DND-41 (cell line): ENCODE data around the gene TMCO5A.

ENCODE experiments used
- ATAC-seq: fragments of 200-7000 bp; cut with Tn5 transposase; 3 replicates; pipeline ENCODE4 v1.9.1; 2021; ENCODE audit warnings: low read depth; ENCODE audit not compliant: insufficient read depth
- DNase-seq: peaks from one replicate; pipeline ENCODE4 v3.0.0-alpha.2; 2020
- H2AFZ ChIP-seq: 2 replicates; pipeline ENCODE4 v1.6.0; 2012; ENCODE audit warnings: low read depth, low read length
- H3K27ac ChIP-seq: 2 replicates; pipeline ENCODE4 v1.5.1; 2012; ENCODE audit warnings: low read length, inconsistent platforms
- H3K27me3 ChIP-seq: fragments of 200-600 bp; sonication (generic); 2 replicates; pipeline ENCODE4 v1.6.0; 2012; ENCODE audit warnings: low read length, mild to moderate bottlenecking, inconsistent platforms; ENCODE audit not compliant: insufficient read depth, poor library complexity
- H3K36me3 ChIP-seq: 2 replicates; pipeline ENCODE4 v1.5.1; 2012; ENCODE audit warnings: low read length, inconsistent platforms; ENCODE audit not compliant: insufficient read depth
- H3K4me1 ChIP-seq: 2 replicates; pipeline ENCODE4 v1.5.1; 2012; ENCODE audit warnings: mild to moderate bottlenecking, low read length; ENCODE audit not compliant: insufficient read depth
- H3K4me2 ChIP-seq: 2 replicates; pipeline ENCODE4 v1.6.0; 2012; ENCODE audit warnings: mild to moderate bottlenecking, moderate library complexity, low read length, inconsistent platforms; ENCODE audit not compliant: insufficient read depth
- H3K4me3 ChIP-seq, 2 experiments: fragments of 200-600 bp in 1 of 2; shearing (Covaris generic) in 1 of 2; 2 replicates each; pipeline ENCODE4 v1.5.1; 2012 to 2016; ENCODE audit warnings: inconsistent platforms in 2 of 2, low read length in 2 of 2, mild to moderate bottlenecking in 2 of 2, low read depth in 1 of 2, moderate library complexity in 1 of 2
- H3K79me2 ChIP-seq: 2 replicates; pipeline ENCODE4 v1.6.0; 2012; ENCODE audit warnings: low read length, inconsistent platforms; ENCODE audit not compliant: insufficient read depth
- H3K9ac ChIP-seq: 2 replicates; pipeline ENCODE4 v1.6.0; 2012; ENCODE audit warnings: low read depth, mild to moderate bottlenecking, inconsistent platforms, low read length, moderate library complexity
- H3K9me3 ChIP-seq: 2 replicates; pipeline ENCODE4 v1.5.1; 2012; ENCODE audit warnings: low read length, moderate library complexity, mild to moderate bottlenecking, inconsistent platforms; ENCODE audit not compliant: insufficient read depth, severe bottlenecking
- H4K20me1 ChIP-seq: 2 replicates; pipeline ENCODE4 v1.6.0; 2012; ENCODE audit warnings: low read length; ENCODE audit not compliant: insufficient read depth
- CTCF ChIP-seq: IDR thresholded peaks from 2 replicates; pipeline ENCODE4 v1.5.1; 2012; ENCODE audit warnings: borderline replicate concordance, low read length, moderate library complexity, mild to moderate bottlenecking; ENCODE audit not compliant: poor library complexity, severe bottlenecking; ENCODE audit errors: extremely low read depth
- EZH2 ChIP-seq: IDR thresholded peaks from 3 replicates; pipeline ENCODE4 v1.6.1; 2012; ENCODE audit warnings: borderline replicate concordance, low read depth, mild to moderate bottlenecking, moderate library complexity, low read length, inconsistent platforms; ENCODE audit not compliant: severe bottlenecking

Gene TMCO5A

GRCh38 chr15:37921527-37922385 is 12.7 kb upstream of the TMCO5A start:
- Histone ChIP-seq H3K9ac (no peak overlapping the region), H3K4me1 (no peaks in the 10 kb centered on the region), H3K27ac (no peak overlapping the region), H3K9me3 (no peaks in the 10 kb centered on the region), H2AFZ (no peak overlapping the region), H4K20me1 (no peaks in the 10 kb centered on the region), H3K27me3 (no peaks in the 10 kb centered on the region), H3K4me3 (no peak overlapping the region), H3K36me3 (no peaks in the 10 kb centered on the region), H3K4me2 (no peak overlapping the region), H3K79me2 (no peaks in the 10 kb centered on the region)
- no peak for ATAC-seq
- DNase-seq = no peak
- TF ChIP-seq CTCF (no peak), EZH2 (no peak)

GRCh38 chr15:37926136-37926535 is 8.3 kb upstream of the TMCO5A start:
- TF ChIP-seq CTCF (no peak), EZH2 (no peak)

DNA sequence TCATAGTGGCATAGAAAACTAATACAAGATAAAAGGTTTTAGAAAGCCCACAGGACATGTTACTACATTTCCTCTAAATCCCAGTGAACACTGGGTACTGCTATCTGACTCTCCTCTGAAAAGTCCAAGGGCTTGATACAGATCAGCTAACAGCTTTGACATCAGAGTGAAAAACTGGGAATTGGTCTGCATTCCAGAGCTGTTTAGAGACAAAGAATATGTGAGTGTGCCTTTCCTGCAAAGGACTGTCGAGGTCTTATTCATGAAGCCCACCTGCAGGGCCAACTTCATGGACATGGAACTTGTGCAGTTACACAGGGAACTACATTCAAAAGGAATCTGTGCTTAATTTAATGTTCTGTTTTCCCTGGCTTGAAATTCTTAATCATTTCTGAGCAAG is 5.2 kb upstream of the TMCO5A start:
- Histone ChIP-seq H3K9me3 (no peaks in the 10 kb centered on the region), H3K4me1 (no peaks in the 10 kb centered on the region), H4K20me1 (no peaks in the 10 kb centered on the region), H2AFZ (no peak overlapping the region), H3K27me3 (no peaks in the 10 kb centered on the region), H3K36me3 (no peaks in the 10 kb centered on the region), H3K27ac (no peak overlapping the region), H3K79me2 (no peaks in the 10 kb centered on the region), H3K4me2 (no peak overlapping the region), H3K9ac (no peak overlapping the region), H3K4me3 (no peak overlapping the region)
- no peak for ATAC-seq
- TF ChIP-seq EZH2 = no peak
- TF ChIP-seq CTCF = no peak
- no peak for DNase-seq

More at GRCh38 chr15:37926136-37926535, 8.3 kb upstream of the TMCO5A start:
- Histone ChIP-seq H3K36me3 (no peaks in the 10 kb centered on the region), H3K9ac (no peak overlapping the region), H3K9me3 (no peaks in the 10 kb centered on the region), H4K20me1 (no peaks in the 10 kb centered on the region), H2AFZ (no peak overlapping the region), H3K4me2 (no peak overlapping the region), H3K27me3 (no peaks in the 10 kb centered on the region), H3K4me3 (no peak overlapping the region), H3K4me1 (no peaks in the 10 kb centered on the region), H3K79me2 (no peaks in the 10 kb centered on the region), H3K27ac (no peak overlapping the region)
- no peak for DNase-seq
- ATAC-seq = no peak

DNA sequence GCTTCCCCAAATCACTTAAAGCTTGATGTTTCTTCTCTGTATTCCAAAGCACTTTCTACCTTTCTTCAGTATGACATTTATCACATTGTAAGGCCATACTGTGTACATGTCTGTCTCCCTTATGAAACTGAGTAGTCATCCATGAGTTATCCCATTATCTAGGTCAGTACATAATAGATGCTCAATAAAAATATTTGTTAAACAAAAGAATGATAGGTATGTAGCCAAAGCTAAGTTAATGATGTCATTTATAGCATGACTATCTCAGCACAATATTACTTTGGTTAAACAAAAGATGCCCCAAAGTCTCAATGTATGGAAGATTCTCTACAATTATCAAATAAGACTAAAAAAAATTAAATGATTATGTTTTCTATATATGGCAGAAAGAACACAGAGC is 3.1 kb upstream of the TMCO5A start:
- Histone ChIP-seq H4K20me1 (no peaks in the 10 kb centered on the region), H3K27ac (no peak overlapping the region), H2AFZ (no peak overlapping the region), H3K9me3 (no peaks in the 10 kb centered on the region), H3K4me1 (no peaks in the 10 kb centered on the region), H3K4me3 (no peak overlapping the region), H3K4me2 (no peak overlapping the region), H3K9ac (no peak overlapping the region), H3K36me3 (no peaks in the 10 kb centered on the region), H3K27me3 (no peaks in the 10 kb centered on the region), H3K79me2 (no peaks in the 10 kb centered on the region)
- no peak for ATAC-seq
- no peak for DNase-seq
- no peak for TF ChIP-seq EZH2
- TF ChIP-seq CTCF = no peak
